Measurements from ENCODE around the gene MAP2K2.
A peak's percentile ranks its signal among the peaks of the same experiment; 100 is the strongest.
"Not testable (repeated sequence)": the region's sequence is repeated elsewhere in the genome, so short reads cannot be mapped to it uniquely, and the experiment has no call there.

Gene MAP2K2

GRCh38 chr19:4139614-4140236, 15.8 kb upstream of the MAP2K2 start:
- Mint-ChIP-seq H3K27me3 (peaks cover 4% of the 10 kb centered on the region), H3K9me3 (no peaks in the 10 kb centered on the region), H3K36me3 (no peaks in the 10 kb centered on the region), H3K4me1 (peaks cover 13% of the 10 kb centered on the region), H3K4me3 (no peak overlapping the region), H3K27ac (no peak overlapping the region)

GRCh38 chr19:4138445-4138844, 14.5 kb upstream of the MAP2K2 start:
- H3K4me1 Mint-ChIP-seq = peaks cover 13% of the 10 kb centered on the region
- no peak overlapping the region for H3K27ac Mint-ChIP-seq
- no peaks in the 10 kb centered on the region for H3K36me3 Mint-ChIP-seq
- H3K9me3 Mint-ChIP-seq = no peaks in the 10 kb centered on the region
- no peak overlapping the region for H3K4me3 Mint-ChIP-seq
- H3K27me3 Mint-ChIP-seq = no peaks in the 10 kb centered on the region

DNA sequence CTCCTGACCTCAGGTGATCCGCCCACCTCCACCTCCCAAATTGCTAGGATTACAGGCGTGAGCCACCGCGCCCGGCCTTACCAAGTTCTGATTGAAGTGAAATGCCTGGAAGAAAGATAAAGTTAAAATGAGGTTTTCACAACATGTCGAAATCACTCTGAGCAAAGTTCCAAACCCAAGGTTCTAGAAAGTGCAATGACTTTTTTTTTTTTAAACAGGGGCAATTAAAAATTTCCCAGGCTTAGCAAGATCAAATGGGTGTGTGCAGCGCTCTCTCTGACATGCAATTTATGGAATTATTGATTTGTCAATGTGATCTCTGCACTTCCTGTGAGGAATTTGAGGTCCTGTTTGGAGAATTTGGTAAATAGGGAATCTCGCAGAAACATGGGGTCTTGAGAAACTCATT, 12.8 kb upstream of the MAP2K2 start:
- Mint-ChIP-seq H3K4me3 (no peak overlapping the region), H3K36me3 (no peaks in the 10 kb centered on the region), H3K27ac (no peak overlapping the region), H3K27me3 (no peaks in the 10 kb centered on the region), H3K9me3 (no peaks in the 10 kb centered on the region), H3K4me1 (peaks cover 13% of the 10 kb centered on the region)

GRCh38 chr19:4135386-4135785, 11.5 kb upstream of the MAP2K2 start:
- H3K4me3 Mint-ChIP-seq, H3K27me3 Mint-ChIP-seq, H3K27ac Mint-ChIP-seq, H3K36me3 Mint-ChIP-seq, H3K9me3 Mint-ChIP-seq: not testable (repeated sequence)
- peaks cover 11% of the 10 kb centered on the region for H3K4me1 Mint-ChIP-seq

GRCh38 chr19:4134351-4134750, 10.4 kb upstream of the MAP2K2 start:
- H3K36me3 Mint-ChIP-seq = no peaks in the 10 kb centered on the region
- H3K27ac Mint-ChIP-seq = no peak overlapping the region
- H3K27me3 Mint-ChIP-seq = no peaks in the 10 kb centered on the region
- H3K9me3 Mint-ChIP-seq = no peaks in the 10 kb centered on the region
- H3K4me1 Mint-ChIP-seq = peaks cover under 1% of the 10 kb centered on the region
- no peak overlapping the region for H3K4me3 Mint-ChIP-seq

DNA sequence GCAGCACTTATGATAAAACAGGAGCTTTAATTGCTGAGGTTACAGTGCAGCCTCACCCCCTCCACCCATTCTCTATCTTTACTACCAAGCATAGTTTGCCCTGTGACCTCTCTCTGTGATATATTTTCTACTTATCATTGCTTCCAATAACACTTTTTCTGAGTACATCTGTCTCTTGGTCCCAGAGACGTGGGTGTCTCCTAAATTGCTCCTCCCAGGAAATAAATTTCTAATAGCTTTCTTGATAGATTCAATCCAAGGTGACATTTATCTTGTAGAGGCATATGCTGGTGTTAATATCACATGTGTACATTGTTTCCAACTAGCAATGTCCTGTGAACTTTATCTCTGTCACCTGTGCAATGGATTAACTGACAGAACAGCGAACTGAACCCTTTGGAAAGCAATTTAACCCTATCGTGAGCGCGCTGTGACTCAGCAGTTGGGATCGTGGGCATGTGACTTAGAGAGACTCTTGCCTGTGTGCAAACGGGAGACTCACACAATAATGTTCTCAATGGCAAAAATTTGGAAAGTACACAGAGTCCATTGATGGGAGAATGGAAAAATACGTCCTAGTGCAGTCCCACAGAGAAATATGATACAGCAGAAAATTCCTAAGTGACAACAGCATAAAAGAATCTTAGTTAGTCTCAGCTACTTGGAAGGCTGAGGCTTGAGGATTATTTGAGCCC, 7.0 kb upstream of the MAP2K2 start:
- Mint-ChIP-seq H3K9me3 (no peaks in the 10 kb centered on the region), H3K4me1 (no peaks in the 10 kb centered on the region), H3K4me3 (no peak overlapping the region), H3K27me3 (no peaks in the 10 kb centered on the region), H3K36me3 (no peaks in the 10 kb centered on the region), H3K27ac (no peak overlapping the region)

DNA sequence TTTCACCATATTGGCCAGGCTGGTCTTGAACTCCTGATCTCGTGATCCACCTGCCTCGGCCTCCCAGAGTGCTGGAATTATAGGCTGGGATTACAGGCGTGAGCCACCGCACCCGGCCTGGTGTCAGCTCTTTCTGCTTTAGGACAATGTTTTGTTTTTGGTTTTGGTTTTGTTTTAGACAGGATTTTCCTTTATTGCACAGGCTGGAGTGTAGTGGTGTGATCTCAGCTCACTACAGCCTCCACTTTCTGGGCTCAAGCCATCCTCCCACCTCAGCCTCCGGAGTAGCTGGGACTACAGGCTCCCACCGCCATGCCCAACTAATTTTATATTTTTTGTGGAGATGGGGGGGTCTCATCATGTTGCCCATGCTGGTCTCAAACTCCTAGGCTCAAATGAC, 5.1 kb upstream of the MAP2K2 start:
- not testable (repeated sequence) for H3K27me3 Mint-ChIP-seq, H3K27ac Mint-ChIP-seq, H3K36me3 Mint-ChIP-seq

DNA sequence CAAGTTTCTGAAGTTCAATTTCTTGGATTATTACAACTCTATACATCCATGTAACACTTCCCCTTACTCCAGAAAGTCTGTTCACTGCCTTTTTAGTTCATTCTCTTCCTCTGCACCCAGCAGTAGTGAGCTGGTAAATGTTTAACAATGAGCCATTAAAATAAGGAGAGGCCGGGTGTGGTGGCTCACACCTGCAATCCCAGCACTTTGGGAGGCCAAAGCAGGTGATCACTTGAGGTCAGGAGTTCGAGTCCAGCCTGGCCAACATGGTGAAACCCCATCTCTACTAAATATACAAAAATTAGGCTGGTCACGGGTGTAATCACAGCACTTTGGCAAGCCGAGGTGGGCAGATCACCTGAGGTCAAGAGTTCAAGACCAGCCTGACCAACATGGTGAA, 3.4 kb upstream of the MAP2K2 start:
- not testable (repeated sequence) for H3K9me3 Mint-ChIP-seq, H3K27ac Mint-ChIP-seq, H3K27me3 Mint-ChIP-seq

More for the DNA sequence above, 5.1 kb upstream of the MAP2K2 start:
- H3K4me3 Mint-ChIP-seq, H3K4me1 Mint-ChIP-seq, H3K9me3 Mint-ChIP-seq: not testable (repeated sequence)

GRCh38 chr19:4124638-4125037, 716 bp upstream of the MAP2K2 start:
- Mint-ChIP-seq H3K27ac (peak overlapping the region; percentile 9), H3K27me3 (no peaks in the 10 kb centered on the region), H3K36me3 (no peaks in the 10 kb centered on the region), H3K9me3 (no peaks in the 10 kb centered on the region), H3K4me1 (peaks cover 26% of the 10 kb centered on the region), H3K4me3 (peak overlapping the region; percentile 70)

More for the DNA sequence above, 3.4 kb upstream of the MAP2K2 start:
- not testable (repeated sequence) for H3K4me3 Mint-ChIP-seq, H3K36me3 Mint-ChIP-seq
- H3K4me1 Mint-ChIP-seq = peaks cover 14% of the 10 kb centered on the region

DNA sequence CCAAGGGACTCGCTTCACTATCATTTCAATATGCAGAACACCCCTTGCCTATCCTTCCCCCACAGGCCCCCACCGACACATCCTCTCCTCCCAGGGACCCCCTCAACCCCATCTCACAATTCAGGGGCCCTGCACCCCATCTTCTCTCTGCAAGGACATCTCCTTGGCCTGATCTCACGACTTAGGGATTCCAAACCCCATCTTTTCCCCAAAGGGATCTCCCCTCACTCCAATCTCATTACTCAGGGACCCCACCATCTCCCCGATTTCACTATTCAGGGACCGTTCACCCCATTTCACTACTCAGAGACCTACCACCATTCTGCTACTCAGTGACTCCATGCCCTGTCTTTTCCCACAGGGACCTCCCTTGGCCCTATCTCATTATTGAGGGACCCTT, 1.4 kb downstream of the MAP2K2 start:
- no peaks in the 10 kb centered on the region for H3K9me3 Mint-ChIP-seq
- no peaks in the 10 kb centered on the region for H3K27me3 Mint-ChIP-seq
- H3K4me3 Mint-ChIP-seq = peak overlapping the region; percentile 98
- peaks cover 28% of the 10 kb centered on the region for H3K4me1 Mint-ChIP-seq
- peak overlapping the region; percentile 98 for H3K27ac Mint-ChIP-seq
- no peaks in the 10 kb centered on the region for H3K36me3 Mint-ChIP-seq

- no peak overlapping the region for H3K4me3 Mint-ChIP-seq
- no peak overlapping the region for H3K27ac Mint-ChIP-seq
- no peaks in the 10 kb centered on the region for H3K27me3 Mint-ChIP-seq
- H3K9me3 Mint-ChIP-seq = no peaks in the 10 kb centered on the region
- H3K36me3 Mint-ChIP-seq = no peaks in the 10 kb centered on the region
- peaks cover 28% of the 10 kb centered on the region for H3K4me1 Mint-ChIP-seq
Observed at GRCh38 chr19:4121815-4122214, 2.1 kb downstream of the MAP2K2 start.

GRCh38 chr19:4121273-4121612, 2.7 kb downstream of the MAP2K2 start:
- H3K36me3 Mint-ChIP-seq = no peaks in the 10 kb centered on the region
- H3K4me3 Mint-ChIP-seq = no peak overlapping the region
- no peaks in the 10 kb centered on the region for H3K27me3 Mint-ChIP-seq
- no peak overlapping the region for H3K27ac Mint-ChIP-seq
- H3K4me1 Mint-ChIP-seq = peaks cover 32% of the 10 kb centered on the region
- H3K9me3 Mint-ChIP-seq = no peaks in the 10 kb centered on the region

GRCh38 chr19:4120559-4121272, 3.2 kb downstream of the MAP2K2 start:
- Mint-ChIP-seq H3K9me3 (no peaks in the 10 kb centered on the region), H3K4me3 (no peak overlapping the region), H3K36me3 (no peaks in the 10 kb centered on the region), H3K4me1 (peaks cover 34% of the 10 kb centered on the region), H3K27me3 (no peaks in the 10 kb centered on the region), H3K27ac (peak overlapping the region; percentile 59)

GRCh38 chr19:4119763-4120162, 4.2 kb downstream of the MAP2K2 start:
- H3K9me3 Mint-ChIP-seq = no peaks in the 10 kb centered on the region
- no peak overlapping the region for H3K27ac Mint-ChIP-seq
- no peaks in the 10 kb centered on the region for H3K36me3 Mint-ChIP-seq
- peaks cover 43% of the 10 kb centered on the region for H3K4me1 Mint-ChIP-seq
- H3K27me3 Mint-ChIP-seq = no peaks in the 10 kb centered on the region
- H3K4me3 Mint-ChIP-seq = no peak overlapping the region

DNA sequence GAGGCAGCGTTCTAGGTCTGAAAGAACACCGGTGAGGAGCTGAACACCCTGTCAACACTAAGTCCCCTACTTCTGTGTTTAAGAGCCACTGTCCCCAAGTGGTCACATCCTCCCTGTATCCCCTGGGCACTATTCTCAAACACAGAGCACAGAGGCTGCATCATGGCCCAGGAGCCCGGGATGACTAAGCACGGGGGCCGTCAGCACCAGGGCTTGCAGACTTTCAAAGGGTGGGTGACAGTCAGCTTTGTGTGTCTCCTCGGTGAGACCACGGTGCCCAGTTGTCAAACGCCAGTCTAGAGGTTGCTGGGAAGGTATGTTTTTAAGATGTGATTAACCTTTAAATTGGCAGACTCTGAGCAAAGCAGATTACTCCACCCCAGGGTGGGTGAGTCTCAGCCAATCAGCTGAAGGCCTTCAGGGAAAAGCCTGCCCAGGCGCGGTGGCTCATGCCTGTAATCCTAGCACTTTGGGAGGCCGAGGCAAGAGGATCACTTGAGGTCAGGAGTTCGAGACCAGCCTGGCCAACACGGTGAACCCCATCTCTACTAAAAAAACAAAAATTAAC, 8.0 kb downstream of the MAP2K2 start:
- Mint-ChIP-seq H3K27me3 (no peaks in the 10 kb centered on the region), H3K4me1 (peaks cover 42% of the 10 kb centered on the region), H3K27ac (no peak overlapping the region), H3K9me3 (no peaks in the 10 kb centered on the region), H3K36me3 (peaks cover 3% of the 10 kb centered on the region), H3K4me3 (no peak overlapping the region)
